ENCODE results near the gene NOS1. TPM values are rescaled to one million over a fixed set of nuclear protein-coding genes. Genes with fewer than 3 reads are reported as not detected.

Gene NOS1
- total and polyA plus RNA-seq, 2 experiments from 2014 or later = 0.63 to 3.0 TPM

- TF ChIP-seq, protein P1, sequence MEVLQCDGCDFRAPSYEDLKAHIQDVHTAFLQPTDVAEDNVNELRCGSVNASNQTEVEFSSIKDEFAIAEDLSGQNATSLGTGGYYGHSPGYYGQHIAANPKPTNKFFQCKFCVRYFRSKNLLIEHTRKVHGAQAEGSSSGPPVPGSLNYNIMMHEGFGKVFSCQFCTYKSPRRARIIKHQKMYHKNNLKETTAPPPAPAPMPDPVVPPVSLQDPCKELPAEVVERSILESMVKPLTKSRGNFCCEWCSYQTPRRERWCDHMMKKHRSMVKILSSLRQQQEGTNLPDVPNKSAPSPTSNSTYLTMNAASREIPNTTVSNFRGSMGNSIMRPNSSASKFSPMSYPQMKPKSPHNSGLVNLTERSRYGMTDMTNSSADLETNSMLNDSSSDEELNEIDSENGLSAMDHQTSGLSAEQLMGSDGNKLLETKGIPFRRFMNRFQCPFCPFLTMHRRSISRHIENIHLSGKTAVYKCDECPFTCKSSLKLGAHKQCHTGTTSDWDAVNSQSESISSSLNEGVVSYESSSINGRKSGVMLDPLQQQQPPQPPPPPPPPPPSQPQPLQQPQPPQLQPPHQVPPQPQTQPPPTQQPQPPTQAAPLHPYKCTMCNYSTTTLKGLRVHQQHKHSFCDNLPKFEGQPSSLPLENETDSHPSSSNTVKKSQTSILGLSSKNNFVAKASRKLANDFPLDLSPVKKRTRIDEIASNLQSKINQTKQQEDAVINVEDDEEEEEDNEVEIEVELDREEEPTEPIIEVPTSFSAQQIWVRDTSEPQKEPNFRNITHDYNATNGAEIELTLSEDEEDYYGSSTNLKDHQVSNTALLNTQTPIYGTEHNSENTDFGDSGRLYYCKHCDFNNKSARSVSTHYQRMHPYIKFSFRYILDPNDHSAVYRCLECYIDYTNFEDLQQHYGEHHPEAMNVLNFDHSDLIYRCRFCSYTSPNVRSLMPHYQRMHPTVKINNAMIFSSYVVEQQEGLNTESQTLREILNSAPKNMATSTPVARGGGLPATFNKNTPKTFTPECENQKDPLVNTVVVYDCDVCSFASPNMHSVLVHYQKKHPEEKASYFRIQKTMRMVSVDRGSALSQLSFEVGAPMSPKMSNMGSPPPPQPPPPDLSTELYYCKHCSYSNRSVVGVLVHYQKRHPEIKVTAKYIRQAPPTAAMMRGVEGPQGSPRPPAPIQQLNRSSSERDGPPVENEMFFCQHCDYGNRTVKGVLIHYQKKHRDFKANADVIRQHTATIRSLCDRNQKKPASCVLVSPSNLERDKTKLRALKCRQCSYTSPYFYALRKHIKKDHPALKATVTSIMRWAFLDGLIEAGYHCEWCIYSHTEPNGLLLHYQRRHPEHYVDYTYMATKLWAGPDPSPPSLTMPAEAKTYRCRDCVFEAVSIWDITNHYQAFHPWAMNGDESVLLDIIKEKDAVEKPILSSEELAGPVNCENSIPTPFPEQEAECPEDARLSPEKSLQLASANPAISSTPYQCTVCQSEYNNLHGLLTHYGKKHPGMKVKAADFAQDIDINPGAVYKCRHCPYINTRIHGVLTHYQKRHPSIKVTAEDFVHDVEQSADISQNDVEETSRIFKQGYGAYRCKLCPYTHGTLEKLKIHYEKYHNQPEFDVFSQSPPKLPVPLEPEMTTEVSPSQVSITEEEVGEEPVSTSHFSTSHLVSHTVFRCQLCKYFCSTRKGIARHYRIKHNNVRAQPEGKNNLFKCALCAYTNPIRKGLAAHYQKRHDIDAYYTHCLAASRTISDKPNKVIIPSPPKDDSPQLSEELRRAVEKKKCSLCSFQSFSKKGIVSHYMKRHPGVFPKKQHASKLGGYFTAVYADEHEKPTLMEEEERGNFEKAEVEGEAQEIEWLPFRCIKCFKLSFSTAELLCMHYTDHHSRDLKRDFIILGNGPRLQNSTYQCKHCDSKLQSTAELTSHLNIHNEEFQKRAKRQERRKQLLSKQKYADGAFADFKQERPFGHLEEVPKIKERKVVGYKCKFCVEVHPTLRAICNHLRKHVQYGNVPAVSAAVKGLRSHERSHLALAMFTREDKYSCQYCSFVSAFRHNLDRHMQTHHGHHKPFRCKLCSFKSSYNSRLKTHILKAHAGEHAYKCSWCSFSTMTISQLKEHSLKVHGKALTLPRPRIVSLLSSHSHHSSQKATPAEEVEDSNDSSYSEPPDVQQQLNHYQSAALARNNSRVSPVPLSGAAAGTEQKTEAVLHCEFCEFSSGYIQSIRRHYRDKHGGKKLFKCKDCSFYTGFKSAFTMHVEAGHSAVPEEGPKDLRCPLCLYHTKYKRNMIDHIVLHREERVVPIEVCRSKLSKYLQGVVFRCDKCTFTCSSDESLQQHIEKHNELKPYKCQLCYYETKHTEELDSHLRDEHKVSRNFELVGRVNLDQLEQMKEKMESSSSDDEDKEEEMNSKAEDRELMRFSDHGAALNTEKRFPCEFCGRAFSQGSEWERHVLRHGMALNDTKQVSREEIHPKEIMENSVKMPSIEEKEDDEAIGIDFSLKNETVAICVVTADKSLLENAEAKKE (CRISPR knock-in tag; IDR thresholded peaks at IDR 0.05) = no peak
- TF ChIP-seq, protein P2, sequence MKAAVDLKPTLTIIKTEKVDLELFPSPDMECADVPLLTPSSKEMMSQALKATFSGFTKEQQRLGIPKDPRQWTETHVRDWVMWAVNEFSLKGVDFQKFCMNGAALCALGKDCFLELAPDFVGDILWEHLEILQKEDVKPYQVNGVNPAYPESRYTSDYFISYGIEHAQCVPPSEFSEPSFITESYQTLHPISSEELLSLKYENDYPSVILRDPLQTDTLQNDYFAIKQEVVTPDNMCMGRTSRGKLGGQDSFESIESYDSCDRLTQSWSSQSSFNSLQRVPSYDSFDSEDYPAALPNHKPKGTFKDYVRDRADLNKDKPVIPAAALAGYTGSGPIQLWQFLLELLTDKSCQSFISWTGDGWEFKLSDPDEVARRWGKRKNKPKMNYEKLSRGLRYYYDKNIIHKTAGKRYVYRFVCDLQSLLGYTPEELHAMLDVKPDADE (IDR thresholded peaks at IDR 0.05) = no peak
- no peak for TF ChIP-seq CREB1 (CRISPR knock-in tag; IDR thresholded peaks at IDR 0.05; ENCODE audit: low read depth)
These were observed 1.2 kb downstream of the NOS1 start (continued) for GRCh38 chr12:117360222-117360550.

DNA sequence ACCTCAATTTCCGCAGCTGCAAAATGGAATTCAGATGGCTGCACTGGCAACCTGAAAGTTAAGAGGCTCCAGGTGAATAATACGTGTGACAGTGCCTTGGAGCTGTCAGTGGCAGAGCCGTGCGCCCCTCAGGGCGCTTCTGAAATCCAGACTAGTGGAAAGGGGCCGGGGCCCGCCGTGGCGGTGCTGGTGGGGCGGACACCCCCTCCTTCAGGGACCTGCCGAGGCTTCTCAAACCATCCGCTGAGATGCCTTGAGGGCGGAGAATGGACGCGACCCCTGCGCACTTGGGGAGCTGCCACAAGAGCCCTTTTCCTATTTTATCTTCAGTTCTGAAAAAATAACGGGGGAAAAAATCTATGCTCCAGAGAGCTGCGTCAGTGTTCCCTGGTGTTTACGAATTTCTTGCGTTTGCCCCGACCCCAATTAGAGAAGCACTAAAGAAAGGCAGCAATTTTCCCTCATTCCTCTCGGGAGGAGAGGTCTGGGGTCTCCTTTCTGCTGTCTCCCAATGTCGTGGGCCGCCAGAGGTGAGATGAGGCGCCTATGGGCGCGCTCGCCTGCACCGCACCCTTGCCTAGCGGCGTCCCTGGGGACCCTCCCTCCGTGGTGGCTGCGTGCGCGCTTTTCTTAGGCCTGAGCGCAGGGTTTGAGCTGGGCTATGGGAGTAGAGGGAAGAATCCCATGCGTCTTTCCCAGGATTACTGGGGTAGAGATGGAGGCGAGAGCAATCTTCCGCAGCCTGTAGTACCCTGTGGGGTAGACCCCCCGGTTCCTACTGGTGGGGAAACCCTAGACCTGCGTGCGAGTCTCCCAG lies 2.2 kb downstream of the NOS1 start:
- H3K4me3 Mint-ChIP-seq = peak overlapping the region; percentile 59
- H3K36me3 ChIP-seq (ENCODE audit: insufficient read depth) = no peaks in the 10 kb centered on the region
- H3K36me3 Mint-ChIP-seq (ENCODE audit: low read depth) = no peaks in the 10 kb centered on the region
- peak; percentile 21 for DNase-seq (ENCODE audit: low spot score)
- peak overlapping the region; percentile 96 for H3K4me2 ChIP-seq
- H3K4me1 ChIP-seq (ENCODE audit: insufficient read depth) = peaks cover 10% of the 10 kb centered on the region
- no peaks in the 10 kb centered on the region for H3K79me2 ChIP-seq (replicated peaks; ENCODE audit: insufficient read depth)
- no peak overlapping the region for H3K27ac ChIP-seq (ENCODE audit: low read depth)
- no peak overlapping the region for H3K27ac Mint-ChIP-seq
- 0 out of 2 replicates have a peak overlapping the region, but pooled peaks have one; percentile 78 for H2AFZ ChIP-seq
- no peaks in the 10 kb centered on the region for H3F3A ChIP-seq (replicated peaks; ENCODE audit: low read depth)
- H3K4me3 ChIP-seq = peak overlapping the region; percentile 55
- H4K20me1 ChIP-seq (replicated peaks; ENCODE audit: insufficient read depth) = no peaks in the 10 kb centered on the region; the same call in 1 of the 2 replicates
- H3K27me3 Mint-ChIP-seq (ENCODE audit: insufficient read depth, low read depth, poor library complexity) = peaks cover 53% of the 10 kb centered on the region
- H3K27me3 ChIP-seq (ENCODE audit: insufficient read depth) = peaks cover 70% of the 10 kb centered on the region
- peak; percentile 4 for ATAC-seq
- TF ChIP-seq ZNF114 (CRISPR knock-in tag; IDR thresholded peaks at IDR 0.05) = no peak
- no peak for TF ChIP-seq POLR2AphosphoS5 (IDR thresholded peaks at IDR 0.05; ENCODE audit: low read depth)
- no peak for TF ChIP-seq ZNF331 (CRISPR knock-in tag; IDR thresholded peaks at IDR 0.05; ENCODE audit: low read depth)
- no peak for TF ChIP-seq NANOG (IDR thresholded peaks at IDR 0.05; ENCODE audit: borderline replicate concordance)
- TF ChIP-seq EZH2 (IDR thresholded peaks at IDR 0.05; ENCODE audit: low read depth, unreplicated experiment) = peak; percentile 76
- TF ChIP-seq, protein P1 (CRISPR knock-in tag; IDR thresholded peaks at IDR 0.05) = no peak
- peaks cover 18% of the 10 kb centered on the region for H3K4me1 Mint-ChIP-seq
- H3K9me2 ChIP-seq (ENCODE audit: insufficient read depth) = no peaks in the 10 kb centered on the region
- no peaks in the 10 kb centered on the region for H3K9me3 Mint-ChIP-seq
